Calu3 (cell line): ENCODE results near the gene SGSH. TPM values are rescaled to one million over a fixed set of nuclear protein-coding genes. Genes with fewer than 3 reads are reported as not detected.

Experiments used
- BruUV-seq: library from RNA; stranded (reverse); fragments of 400-500 nt; replicated peaks from 2 replicates; lab custom pipeline; 2021; lab: Mats Ljungman, UMichigan
- CTCF ChIA-PET: fragments of 300-600 bp; sonication (Branson Sonifier 250); formaldehyde crosslinking; loops from one replicate; lab custom pipeline; 2022; ENCODE audit warnings: antibody characterized with exemption; lab: Charles Lee
- DNase-seq: peaks from one replicate; pipeline ENCODE4 v3.0.0; 2022
- H3K27ac Mint-ChIP-seq: one replicate; pipeline ENCODE4 v1.8.0; 2022; ENCODE audit warnings: mixed read lengths; ENCODE audit not compliant: unreplicated experiment
- H3K27me3 Mint-ChIP-seq: one replicate; pipeline ENCODE4 v1.8.0; 2022; ENCODE audit warnings: mixed read lengths; ENCODE audit not compliant: unreplicated experiment
- H3K36me3 Mint-ChIP-seq: one replicate; pipeline ENCODE4 v1.8.0; 2022; ENCODE audit warnings: mild to moderate bottlenecking, moderate library complexity, mixed read lengths; ENCODE audit not compliant: insufficient read depth, unreplicated experiment
- H3K4me1 Mint-ChIP-seq: one replicate; pipeline ENCODE4 v1.8.0; 2022; ENCODE audit warnings: mild to moderate bottlenecking, low read depth, mixed read lengths; ENCODE audit not compliant: unreplicated experiment
- H3K4me3 Mint-ChIP-seq: one replicate; pipeline ENCODE4 v1.8.0; 2022; ENCODE audit warnings: mild to moderate bottlenecking, low read depth, moderate library complexity, mixed read lengths; ENCODE audit not compliant: unreplicated experiment
- H3K9me3 Mint-ChIP-seq: one replicate; pipeline ENCODE4 v1.8.0; 2022; ENCODE audit warnings: low read depth, mixed read lengths; ENCODE audit not compliant: unreplicated experiment
- intact Hi-C: fragments of 100-400 bp; cut with micrococcal nuclease; formaldehyde crosslinking; loops from one replicate; pipeline ENCODE4 v1.10.0; 2022; ENCODE audit not compliant: unreplicated experiment
- total RNA-seq: library from RNA; stranded (reverse); gene quantifications from 2 replicates; pipeline ENCODE4 v1.2.3, GENCODE V29; 2022
- TF ChIP-seq, protein P1 (sequence below): fragments of 200-600 bp; IDR thresholded peaks from one replicate; pipeline ENCODE4 v1.8.0; 2022; ENCODE audit warnings: antibody characterized with exemption; ENCODE audit not compliant: unreplicated experiment

SGSH gene
- total RNA-seq, 1 experiment from 2014 or later, result 32.2 TPM

DNA sequence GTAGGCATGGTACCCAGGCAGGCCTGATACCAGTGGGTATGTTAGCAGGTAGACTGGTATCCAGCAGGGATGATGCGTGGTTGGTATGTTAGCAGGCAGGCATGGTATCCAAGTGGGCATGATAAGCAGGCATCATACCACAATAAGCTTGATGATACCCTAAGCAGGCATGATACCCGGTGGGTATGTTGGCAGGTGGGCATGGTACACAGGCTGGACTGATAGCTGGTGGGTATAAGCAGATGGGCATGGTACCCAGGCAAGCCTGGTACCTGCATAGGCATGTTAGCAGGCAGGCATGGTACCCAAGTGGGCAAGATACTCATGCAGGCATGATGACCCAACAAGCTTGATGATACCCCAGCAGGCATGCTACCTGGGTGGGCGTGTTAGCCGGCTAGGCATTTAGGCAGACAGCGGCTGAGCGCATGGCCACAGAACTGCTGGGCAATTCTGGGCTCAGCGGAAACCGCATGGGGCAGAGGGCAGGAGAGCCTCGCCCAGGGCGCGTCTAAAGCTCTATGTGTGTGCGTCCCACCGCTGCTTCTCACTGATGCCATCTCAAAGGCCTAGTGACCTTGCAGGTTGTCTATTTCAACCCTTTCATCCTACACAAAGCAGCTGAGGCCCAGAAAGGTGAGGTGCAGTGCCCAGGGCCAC lies 2.3 kb downstream of the SGSH start:
- CTCF ChIA-PET, result interaction anchor here (0.7 kb wide), 1 partner anchor 13 kb away, joined by 3 read pairs; no protein-coding TSS in a partner anchor
- H3K4me3 Mint-ChIP-seq, result no peak overlapping the region
- no peaks in the 10 kb centered on the region for H3K27me3 Mint-ChIP-seq
- BruUV-seq, result no TSS peak
- H3K4me1 Mint-ChIP-seq, result peaks cover 13% of the 10 kb centered on the region
- no peak overlapping the region for H3K27ac Mint-ChIP-seq
- no peak for DNase-seq
- TF ChIP-seq, protein P1, sequence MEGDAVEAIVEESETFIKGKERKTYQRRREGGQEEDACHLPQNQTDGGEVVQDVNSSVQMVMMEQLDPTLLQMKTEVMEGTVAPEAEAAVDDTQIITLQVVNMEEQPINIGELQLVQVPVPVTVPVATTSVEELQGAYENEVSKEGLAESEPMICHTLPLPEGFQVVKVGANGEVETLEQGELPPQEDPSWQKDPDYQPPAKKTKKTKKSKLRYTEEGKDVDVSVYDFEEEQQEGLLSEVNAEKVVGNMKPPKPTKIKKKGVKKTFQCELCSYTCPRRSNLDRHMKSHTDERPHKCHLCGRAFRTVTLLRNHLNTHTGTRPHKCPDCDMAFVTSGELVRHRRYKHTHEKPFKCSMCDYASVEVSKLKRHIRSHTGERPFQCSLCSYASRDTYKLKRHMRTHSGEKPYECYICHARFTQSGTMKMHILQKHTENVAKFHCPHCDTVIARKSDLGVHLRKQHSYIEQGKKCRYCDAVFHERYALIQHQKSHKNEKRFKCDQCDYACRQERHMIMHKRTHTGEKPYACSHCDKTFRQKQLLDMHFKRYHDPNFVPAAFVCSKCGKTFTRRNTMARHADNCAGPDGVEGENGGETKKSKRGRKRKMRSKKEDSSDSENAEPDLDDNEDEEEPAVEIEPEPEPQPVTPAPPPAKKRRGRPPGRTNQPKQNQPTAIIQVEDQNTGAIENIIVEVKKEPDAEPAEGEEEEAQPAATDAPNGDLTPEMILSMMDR, result no peak
- H3K36me3 Mint-ChIP-seq, result peaks cover 17% of the 10 kb centered on the region
- H3K9me3 Mint-ChIP-seq, result no peaks in the 10 kb centered on the region
- intact Hi-C loops, result loop anchor here (5.0 kb wide), 1 partner anchor 34 kb away; no protein-coding TSS in a partner anchor

DNA sequence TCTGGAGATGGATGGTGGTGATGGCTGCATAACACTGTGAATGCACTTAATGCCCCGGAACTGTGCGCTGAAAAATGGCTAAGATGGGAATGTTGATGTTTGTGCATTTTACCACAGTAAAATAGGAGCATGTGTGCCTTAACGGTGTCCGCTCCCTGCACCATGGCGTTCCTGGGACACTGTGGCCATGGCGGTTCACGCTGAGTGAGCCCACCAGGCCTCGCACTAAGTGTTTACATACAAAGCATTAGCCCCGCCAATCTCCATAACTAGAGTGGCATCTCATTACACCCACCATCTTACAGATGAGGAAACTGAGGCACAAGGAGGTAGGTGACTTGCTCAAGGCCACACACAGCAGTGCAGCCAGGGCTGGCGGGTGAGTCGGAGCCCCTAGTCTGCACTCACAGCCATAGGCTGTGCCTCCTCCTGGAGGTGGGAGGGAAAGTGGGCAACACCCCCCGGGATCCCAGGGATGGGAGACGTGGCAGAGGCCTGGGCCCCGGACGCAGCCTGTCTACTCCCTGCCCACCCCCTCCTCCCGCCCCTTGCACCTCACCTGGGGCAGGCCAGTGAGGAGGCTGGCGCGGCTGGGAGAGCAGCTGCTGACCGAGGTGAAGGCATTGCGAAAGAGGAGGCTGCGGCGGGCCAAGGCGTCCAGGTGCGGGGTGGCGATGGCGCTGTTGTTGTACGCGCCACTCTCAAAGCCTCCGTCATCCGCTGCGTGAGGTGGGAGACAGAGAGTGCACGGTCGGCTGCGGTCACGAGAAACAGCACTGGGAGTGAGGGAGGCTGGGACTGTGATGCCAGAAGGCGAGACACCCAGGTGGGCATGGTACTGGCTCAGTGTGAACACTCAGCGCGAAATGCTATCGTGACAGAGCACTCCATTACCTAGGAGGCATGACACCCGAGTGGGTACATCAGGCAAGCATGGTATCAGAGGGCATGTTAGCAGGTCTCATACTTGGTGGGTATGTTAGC lies 3.4 kb downstream of the SGSH start:
- peaks cover 17% of the 10 kb centered on the region for H3K36me3 Mint-ChIP-seq
- no peaks in the 10 kb centered on the region for H3K9me3 Mint-ChIP-seq
- H3K4me3 Mint-ChIP-seq, result no peak overlapping the region
- BruUV-seq, result no TSS peak
- no peak overlapping the region for H3K27ac Mint-ChIP-seq
- no peak for DNase-seq
- TF ChIP-seq, protein P1, result no peak
- intact Hi-C loops, result loop anchor here (5.0 kb wide), 1 partner anchor 36 kb away; no protein-coding TSS in a partner anchor
- H3K27me3 Mint-ChIP-seq, result no peaks in the 10 kb centered on the region
- H3K4me1 Mint-ChIP-seq, result peaks cover 13% of the 10 kb centered on the region
- CTCF ChIA-PET, result no interaction called here

DNA sequence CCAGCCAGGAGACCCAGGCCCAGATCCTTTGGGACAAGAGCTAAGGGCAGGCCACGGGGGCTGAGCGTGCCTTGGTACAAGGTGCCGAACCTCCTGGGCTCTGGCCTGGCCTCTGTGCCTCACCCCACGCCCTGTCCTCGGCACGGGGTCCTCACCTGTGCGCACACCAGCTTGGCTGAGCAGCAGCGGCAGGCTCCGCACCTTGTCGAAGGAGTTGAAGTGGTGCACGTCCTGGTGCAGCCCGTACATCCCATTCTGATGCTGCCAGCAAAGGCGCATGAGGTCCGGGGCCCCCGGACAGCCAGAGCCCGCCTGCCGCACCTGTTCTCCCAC lies 5.3 kb downstream of the SGSH start:
- no peak for DNase-seq
- H3K27me3 Mint-ChIP-seq, result no peaks in the 10 kb centered on the region
- TF ChIP-seq, protein P1, result no peak
- H3K9me3 Mint-ChIP-seq, result no peaks in the 10 kb centered on the region
- H3K27ac Mint-ChIP-seq, result no peak overlapping the region
- H3K4me1 Mint-ChIP-seq, result peaks cover 13% of the 10 kb centered on the region
- intact Hi-C loops, result loop anchor here (5.0 kb wide), 1 partner anchor 37 kb away; no protein-coding TSS in a partner anchor
- peaks cover 16% of the 10 kb centered on the region for H3K36me3 Mint-ChIP-seq
- CTCF ChIA-PET, result interaction anchor here (0.6 kb wide), 1 partner anchor 50 kb away, joined by 3 read pairs; no protein-coding TSS in a partner anchor
- no TSS peak for BruUV-seq
- no peak overlapping the region for H3K4me3 Mint-ChIP-seq

DNA sequence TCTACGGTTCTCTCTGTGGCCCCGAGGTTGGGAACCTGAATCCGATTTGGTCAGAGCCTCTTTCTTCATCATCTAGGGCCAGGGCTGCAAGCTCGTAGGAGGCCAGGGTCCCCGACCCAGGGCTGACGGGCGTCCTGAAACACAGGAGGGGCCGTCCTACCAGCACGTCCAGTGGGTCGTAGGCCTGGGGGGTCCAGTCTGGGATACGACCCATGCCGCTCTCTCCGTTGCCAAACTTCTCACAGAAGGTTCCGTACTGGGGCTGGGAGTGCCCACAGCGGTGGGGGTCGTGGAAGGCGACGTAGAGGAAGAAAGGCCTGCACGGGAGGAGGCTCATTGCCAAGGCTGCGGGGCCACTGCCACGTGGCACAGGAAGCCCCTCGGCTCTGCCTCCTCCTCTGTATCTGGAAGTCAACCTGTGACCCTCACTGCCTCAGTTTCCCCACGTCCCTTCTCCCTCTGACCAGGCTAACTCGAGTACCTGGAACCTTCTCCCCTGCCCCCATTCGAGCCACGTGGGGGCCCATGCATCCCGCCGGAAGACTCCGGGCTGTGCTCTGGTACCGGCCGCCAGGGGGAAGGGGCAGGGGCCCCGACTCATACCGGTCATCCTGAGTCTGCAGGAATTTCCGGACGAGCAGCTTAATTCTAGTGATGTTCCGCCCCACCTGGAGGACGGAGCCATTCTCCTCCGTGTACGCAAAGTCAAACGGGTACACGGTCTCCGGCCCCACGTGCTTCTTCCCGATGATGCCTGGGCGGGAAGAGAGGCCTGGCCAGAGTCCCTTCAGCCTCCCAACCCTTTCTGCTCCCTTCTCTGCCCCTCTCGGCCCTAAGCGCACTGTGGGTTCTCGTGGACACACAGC lies 5.9 kb downstream of the SGSH start:
- BruUV-seq, result no TSS peak

More for the DNA sequence above, 5.9 kb downstream of the SGSH start:
- TF ChIP-seq, protein P1, result no peak
- DNase-seq, result no peak
- Mint-ChIP-seq H3K4me1 (peaks cover 7% of the 10 kb centered on the region), H3K9me3 (no peaks in the 10 kb centered on the region), H3K27me3 (no peaks in the 10 kb centered on the region), H3K4me3 (no peak overlapping the region), H3K27ac (no peak overlapping the region), H3K36me3 (peaks cover 16% of the 10 kb centered on the region)
- CTCF ChIA-PET, result interaction anchor here (0.6 kb wide), 1 partner anchor 49 kb away, joined by 3 read pairs; no protein-coding TSS in a partner anchor
- intact Hi-C loops, result no loop called here
